ENCODE results near the gene LIMK2. TPM values are rescaled to one million over a fixed set of nuclear protein-coding genes. Genes with fewer than 3 reads are reported as not detected.

Gene LIMK2
- total and polyA plus RNA-seq, 10 of the 15 experiments (the other 5 are each of a cell fraction or from before 2014, with no cell fraction given): 2.9 to 40.4 (median 26.7) TPM

DNA sequence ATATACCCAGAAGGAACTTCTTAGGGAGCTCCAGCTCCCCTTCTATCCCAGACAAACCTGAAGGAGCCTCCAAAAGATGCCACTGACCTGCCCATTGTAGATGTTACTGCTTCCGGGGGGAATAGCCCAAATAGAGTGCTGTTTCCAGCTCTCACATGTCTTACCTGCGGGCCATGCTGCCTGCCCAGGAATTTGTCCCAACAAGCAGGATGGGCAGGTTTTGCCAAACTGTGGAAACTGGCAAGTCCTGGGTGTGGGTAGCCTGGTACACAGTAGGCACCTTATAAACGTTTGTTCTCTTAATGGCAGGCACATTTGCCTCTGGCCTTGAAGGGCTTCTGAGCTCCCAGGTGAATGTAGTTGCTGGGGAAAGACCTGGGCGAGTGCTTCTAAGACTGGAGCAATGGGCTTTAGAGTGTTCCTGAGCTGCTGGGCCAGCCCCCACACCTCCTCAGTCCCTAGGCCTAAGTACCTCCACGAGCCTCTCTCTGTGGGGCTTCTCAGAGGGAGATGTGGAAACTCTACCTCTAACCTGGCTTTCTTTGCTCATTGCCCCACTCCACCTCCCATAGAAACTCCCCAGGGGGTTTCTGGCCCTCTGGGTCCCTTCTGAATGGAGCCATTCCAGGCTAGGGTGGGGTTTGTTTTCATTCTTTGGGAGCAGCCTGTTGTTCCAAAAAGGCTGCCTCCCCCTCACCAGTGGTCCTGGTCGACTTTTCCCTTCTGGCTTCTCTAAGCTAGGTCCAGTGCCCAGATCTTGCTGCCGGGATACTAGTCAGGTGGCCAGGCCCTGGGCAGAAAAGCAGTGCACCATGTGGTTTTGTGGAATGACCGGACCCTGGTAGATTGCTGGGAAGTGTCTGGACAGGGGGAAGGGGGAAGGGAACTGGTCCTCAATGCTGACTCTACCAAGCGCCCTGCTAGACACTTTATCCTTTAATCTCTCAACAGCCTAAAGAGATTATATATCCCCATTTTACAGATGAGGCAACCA, 37.2 kb downstream of the LIMK2 start:
- no peaks in the 10 kb centered on the region; the same call in 1 of the 2 replicates for H4K20me1 ChIP-seq (ENCODE audit: control insufficient read depth, insufficient read depth)
- intact Hi-C loops (cut with micrococcal nuclease; ENCODE audit: unreplicated experiment): no loop called here
- no peaks in the 10 kb centered on the region for H3K9me3 ChIP-seq (replicated peaks; ENCODE audit: control insufficient read depth, insufficient read depth, low read length)
- peaks cover 8 to 13% of the 10 kb centered on the region in 2 experiments; a peak in 2 of 4 replicates for H3K36me3 ChIP-seq (ENCODE audit: control insufficient read depth in 2 of 2, insufficient read depth in 2 of 2, low read length in 1 of 2)
- H3K9ac ChIP-seq (ENCODE audit: control insufficient read depth, insufficient read depth, low read length): no peak overlapping the region
- DNase-seq (ENCODE audit: low read depth, low spot score) (no peak), ATAC-seq (no peak), FAIRE-seq (no peak)
- no peak overlapping the region for H3K4me3 ChIP-seq
- in situ Hi-C loops (cut with MboI): no loop called here
- ChIA-PET POLR2A (interaction anchor here (0.5 to 0.9 kb wide), 2 partner anchors 7 to 64 kb away, joined by 3 to 4 read pairs; no protein-coding TSS in a partner anchor), CTCF (interaction anchor here (1.1 to 3.0 kb wide), 4 partner anchors 23 to 64 kb away, joined by 3 to 13 read pairs (median 8); partner anchors contain the start of gene LIMK2), RAD21 (ENCODE audit: unreplicated experiment) (no interaction called here), SMC1A (ENCODE audit: uncharacterized antibody, unreplicated experiment) (interaction anchor here (1.4 to 1.6 kb wide), 2 partner anchors 16 to 18 kb away, joined by 3 to 4 read pairs; no protein-coding TSS in a partner anchor)
- 82% methylated on average over 9 of the region's 9 CpGs for WGBS (ENCODE audit: insufficient coverage, insufficient replicate concordance, low lambda C conversion rate, missing lambda C conversion rate)
- no peak overlapping the region for H2AFZ ChIP-seq (ENCODE audit: control insufficient read depth, low read depth, low read length)
- peaks cover 4% of the 10 kb centered on the region; the same call in 1 of the 2 replicates for H3K4me1 ChIP-seq (ENCODE audit: control insufficient read depth, insufficient read depth, low read length)
- H3K27ac ChIP-seq (ENCODE audit: control insufficient read depth, insufficient read depth): no peak overlapping the region
- H3K4me2 ChIP-seq (ENCODE audit: control insufficient read depth, insufficient read depth): no peak overlapping the region
- no peaks in the 10 kb centered on the region; the same call in none of the 2 replicates for H3K79me2 ChIP-seq (ENCODE audit: control insufficient read depth, insufficient read depth, low read length)
- no peaks in the 10 kb centered on the region for H3K27me3 ChIP-seq (replicated peaks in 1 of 2; ENCODE audit: control insufficient read depth in 2 of 2, insufficient read depth in 2 of 2, low read length in 1 of 2)
- no TSS peak for BruUV-seq (replicated peaks)
- TF ChIP-seq IKZF2 (IDR thresholded peaks at IDR 0.05) (no peak), POLR2A (IDR thresholded peaks at IDR 0.05; ENCODE audit: low read depth, low read length) (no peak), DPF2 (IDR thresholded peaks at IDR 0.05) (no peak), RB1 (IDR thresholded peaks at IDR 0.05; ENCODE audit: borderline replicate concordance) (no peak), KLF5 (IDR thresholded peaks at IDR 0.05; ENCODE audit: partially characterized antibody) (no peak), EP300 (IDR thresholded peaks at IDR 0.05; ENCODE audit: borderline replicate concordance in 1 of 2, control insufficient read depth in 1 of 2, low read depth in 2 of 2, low read length in 2 of 2) (no peak), NR2C1 (IDR thresholded peaks at IDR 0.05) (no peak)
- TF ChIP-seq, protein P1, sequence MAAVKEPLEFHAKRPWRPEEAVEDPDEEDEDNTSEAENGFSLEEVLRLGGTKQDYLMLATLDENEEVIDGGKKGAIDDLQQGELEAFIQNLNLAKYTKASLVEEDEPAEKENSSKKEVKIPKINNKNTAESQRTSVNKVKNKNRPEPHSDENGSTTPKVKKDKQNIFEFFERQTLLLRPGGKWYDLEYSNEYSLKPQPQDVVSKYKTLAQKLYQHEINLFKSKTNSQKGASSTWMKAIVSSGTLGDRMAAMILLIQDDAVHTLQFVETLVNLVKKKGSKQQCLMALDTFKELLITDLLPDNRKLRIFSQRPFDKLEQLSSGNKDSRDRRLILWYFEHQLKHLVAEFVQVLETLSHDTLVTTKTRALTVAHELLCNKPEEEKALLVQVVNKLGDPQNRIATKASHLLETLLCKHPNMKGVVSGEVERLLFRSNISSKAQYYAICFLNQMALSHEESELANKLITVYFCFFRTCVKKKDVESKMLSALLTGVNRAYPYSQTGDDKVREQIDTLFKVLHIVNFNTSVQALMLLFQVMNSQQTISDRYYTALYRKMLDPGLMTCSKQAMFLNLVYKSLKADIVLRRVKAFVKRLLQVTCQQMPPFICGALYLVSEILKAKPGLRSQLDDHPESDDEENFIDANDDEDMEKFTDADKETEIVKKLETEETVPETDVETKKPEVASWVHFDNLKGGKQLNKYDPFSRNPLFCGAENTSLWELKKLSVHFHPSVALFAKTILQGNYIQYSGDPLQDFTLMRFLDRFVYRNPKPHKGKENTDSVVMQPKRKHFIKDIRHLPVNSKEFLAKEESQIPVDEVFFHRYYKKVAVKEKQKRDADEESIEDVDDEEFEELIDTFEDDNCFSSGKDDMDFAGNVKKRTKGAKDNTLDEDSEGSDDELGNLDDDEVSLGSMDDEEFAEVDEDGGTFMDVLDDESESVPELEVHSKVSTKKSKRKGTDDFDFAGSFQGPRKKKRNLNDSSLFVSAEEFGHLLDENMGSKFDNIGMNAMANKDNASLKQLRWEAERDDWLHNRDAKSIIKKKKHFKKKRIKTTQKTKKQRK (IDR thresholded peaks at IDR 0.05; ENCODE audit: low read depth, low read length): no peak
- TF ChIP-seq, protein P2, sequence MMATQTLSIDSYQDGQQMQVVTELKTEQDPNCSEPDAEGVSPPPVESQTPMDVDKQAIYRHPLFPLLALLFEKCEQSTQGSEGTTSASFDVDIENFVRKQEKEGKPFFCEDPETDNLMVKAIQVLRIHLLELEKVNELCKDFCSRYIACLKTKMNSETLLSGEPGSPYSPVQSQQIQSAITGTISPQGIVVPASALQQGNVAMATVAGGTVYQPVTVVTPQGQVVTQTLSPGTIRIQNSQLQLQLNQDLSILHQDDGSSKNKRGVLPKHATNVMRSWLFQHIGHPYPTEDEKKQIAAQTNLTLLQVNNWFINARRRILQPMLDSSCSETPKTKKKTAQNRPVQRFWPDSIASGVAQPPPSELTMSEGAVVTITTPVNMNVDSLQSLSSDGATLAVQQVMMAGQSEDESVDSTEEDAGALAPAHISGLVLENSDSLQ (IDR thresholded peaks at IDR 0.05): no peak
- TF ChIP-seq, protein P3, sequence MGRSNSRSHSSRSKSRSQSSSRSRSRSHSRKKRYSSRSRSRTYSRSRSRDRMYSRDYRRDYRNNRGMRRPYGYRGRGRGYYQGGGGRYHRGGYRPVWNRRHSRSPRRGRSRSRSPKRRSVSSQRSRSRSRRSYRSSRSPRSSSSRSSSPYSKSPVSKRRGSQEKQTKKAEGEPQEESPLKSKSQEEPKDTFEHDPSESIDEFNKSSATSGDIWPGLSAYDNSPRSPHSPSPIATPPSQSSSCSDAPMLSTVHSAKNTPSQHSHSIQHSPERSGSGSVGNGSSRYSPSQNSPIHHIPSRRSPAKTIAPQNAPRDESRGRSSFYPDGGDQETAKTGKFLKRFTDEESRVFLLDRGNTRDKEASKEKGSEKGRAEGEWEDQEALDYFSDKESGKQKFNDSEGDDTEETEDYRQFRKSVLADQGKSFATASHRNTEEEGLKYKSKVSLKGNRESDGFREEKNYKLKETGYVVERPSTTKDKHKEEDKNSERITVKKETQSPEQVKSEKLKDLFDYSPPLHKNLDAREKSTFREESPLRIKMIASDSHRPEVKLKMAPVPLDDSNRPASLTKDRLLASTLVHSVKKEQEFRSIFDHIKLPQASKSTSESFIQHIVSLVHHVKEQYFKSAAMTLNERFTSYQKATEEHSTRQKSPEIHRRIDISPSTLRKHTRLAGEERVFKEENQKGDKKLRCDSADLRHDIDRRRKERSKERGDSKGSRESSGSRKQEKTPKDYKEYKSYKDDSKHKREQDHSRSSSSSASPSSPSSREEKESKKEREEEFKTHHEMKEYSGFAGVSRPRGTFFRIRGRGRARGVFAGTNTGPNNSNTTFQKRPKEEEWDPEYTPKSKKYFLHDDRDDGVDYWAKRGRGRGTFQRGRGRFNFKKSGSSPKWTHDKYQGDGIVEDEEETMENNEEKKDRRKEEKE (IDR thresholded peaks at IDR 0.05): no peak

Measured in GM12878 (cell line).